ENCODE data around the gene ROCK2.

DNA sequence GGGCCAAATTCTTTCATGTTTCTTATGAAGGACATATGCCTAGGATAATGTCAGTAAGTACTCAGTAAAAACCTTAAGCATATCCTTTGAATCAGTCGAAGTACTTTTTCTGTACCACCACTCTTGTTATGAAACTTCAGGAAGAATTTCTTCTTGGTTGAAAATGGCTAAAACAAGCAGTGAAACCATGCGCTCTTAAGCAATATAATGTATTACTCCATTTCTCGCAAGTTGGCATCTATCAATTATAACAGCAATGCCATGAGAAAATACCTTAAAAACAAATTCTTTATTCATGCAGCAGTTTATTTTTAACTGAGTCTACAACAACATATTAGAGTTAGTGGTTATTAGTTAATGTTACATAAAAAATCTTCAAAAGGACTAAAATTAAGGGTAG lies 148.2 kb downstream of the ROCK2 start:
- TF ChIP-seq, protein P1, sequence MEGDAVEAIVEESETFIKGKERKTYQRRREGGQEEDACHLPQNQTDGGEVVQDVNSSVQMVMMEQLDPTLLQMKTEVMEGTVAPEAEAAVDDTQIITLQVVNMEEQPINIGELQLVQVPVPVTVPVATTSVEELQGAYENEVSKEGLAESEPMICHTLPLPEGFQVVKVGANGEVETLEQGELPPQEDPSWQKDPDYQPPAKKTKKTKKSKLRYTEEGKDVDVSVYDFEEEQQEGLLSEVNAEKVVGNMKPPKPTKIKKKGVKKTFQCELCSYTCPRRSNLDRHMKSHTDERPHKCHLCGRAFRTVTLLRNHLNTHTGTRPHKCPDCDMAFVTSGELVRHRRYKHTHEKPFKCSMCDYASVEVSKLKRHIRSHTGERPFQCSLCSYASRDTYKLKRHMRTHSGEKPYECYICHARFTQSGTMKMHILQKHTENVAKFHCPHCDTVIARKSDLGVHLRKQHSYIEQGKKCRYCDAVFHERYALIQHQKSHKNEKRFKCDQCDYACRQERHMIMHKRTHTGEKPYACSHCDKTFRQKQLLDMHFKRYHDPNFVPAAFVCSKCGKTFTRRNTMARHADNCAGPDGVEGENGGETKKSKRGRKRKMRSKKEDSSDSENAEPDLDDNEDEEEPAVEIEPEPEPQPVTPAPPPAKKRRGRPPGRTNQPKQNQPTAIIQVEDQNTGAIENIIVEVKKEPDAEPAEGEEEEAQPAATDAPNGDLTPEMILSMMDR (conservative IDR thresholded peaks at IDR 0.05; ENCODE audit: low read depth, low read length): no peak
- TF ChIP-seq EZH2 (IDR thresholded peaks at IDR 0.05; ENCODE audit: borderline replicate concordance, low read depth, low read length, poor library complexity, severe bottlenecking): no peak

Data from A673 (cell line).